HepG2 (cell line): ENCODE measurements around the gene TIRAP. TPM values are rescaled to one million over a fixed set of nuclear protein-coding genes. Genes with fewer than 3 reads are reported as not detected.
"Not testable (repeated sequence)": the region's sequence is repeated elsewhere in the genome, so short reads cannot be mapped to it uniquely, and the experiment has no call there.

Source experiments
- ATAC-seq: fragments of 200-7000 bp; cut with Tn5 transposase; 3 replicates; pipeline ENCODE4 v1.9.1; 2020; ENCODE audit warnings: mild to moderate bottlenecking, moderate library complexity
- BruUV-seq: library from RNA; stranded (reverse); fragments of 400-500 nt; replicated peaks from 2 replicates; lab custom pipeline; 2021; lab: Mats Ljungman, UMichigan
- CTCF ChIA-PET: fragments of 300-600 bp; formaldehyde crosslinking; extraction: SDS; loops from one replicate; lab custom pipeline; 2021; ENCODE audit warnings: low total read pairs, inconsistent platforms, low intra/inter-chr PET ratio; lab: Yijun Ruan, JAX
- POLR2A ChIA-PET: fragments of 350-600 bp; sonication (Branson Sonifier 250); formaldehyde crosslinking; loops from one replicate; lab custom pipeline; 2020; ENCODE audit warnings: antibody characterized with exemption, inconsistent platforms; lab: Yijun Ruan, JAX
- DNase-seq: peaks from one replicate; pipeline ENCODE4 v3.0.0-alpha.2; 2015; ENCODE audit warnings: low spot score
- FAIRE-seq: peaks from 3 replicates; lab custom pipeline; 2011; peaks lifted over from hg19 to GRCh38; lab: Jason Lieb, UNC
- H2AFZ ChIP-seq: one replicate; pipeline ENCODE4 v1.6.1; 2011; ENCODE audit warnings: low read length, inconsistent platforms
- H3K27ac ChIP-seq: fragments of 300-600 bp; 3 replicates; pipeline ENCODE4 v1.8.0; 2011; ENCODE audit warnings: mixed run types, mild to moderate bottlenecking, mixed read lengths, low read length, inconsistent platforms; ENCODE audit not compliant: insufficient read depth; ENCODE audit errors: extremely low read length
- H3K27me3 ChIP-seq, 2 experiments: fragments of 200-600 bp in 1 of 2; 2 replicates in 1 of 2; 3 replicates in 1 of 2; pipeline versions ENCODE4 v1.6.0 to v1.8.0; 2011; ENCODE audit warnings: low read length in 2 of 2, mild to moderate bottlenecking in 2 of 2, moderate library complexity in 2 of 2, inconsistent platforms in 1 of 2; ENCODE audit not compliant: insufficient read depth in 2 of 2, control insufficient read depth in 1 of 2
- H3K36me3 ChIP-seq, 2 experiments: fragments of 200-600 bp in 1 of 2; replicated peaks in 1 of 2; 2 replicates in 1 of 2; 3 replicates in 1 of 2; pipeline versions ENCODE4 v1.5.1 to v1.8.0; 2011; ENCODE audit warnings: low read length in 2 of 2, inconsistent platforms in 1 of 2; ENCODE audit not compliant: insufficient read depth in 2 of 2, control insufficient read depth in 1 of 2
- H3K4me1 ChIP-seq: 2 replicates; pipeline ENCODE4 v1.5.1; 2012; ENCODE audit warnings: low read length, inconsistent platforms; ENCODE audit not compliant: insufficient read depth
- H3K4me2 ChIP-seq: 2 replicates; pipeline ENCODE4 v1.6.0; 2011; ENCODE audit warnings: low read depth, low read length, inconsistent platforms
- H3K4me3 ChIP-seq, 3 experiments: fragments of 200-600 bp in 1 of 3; sonication (generic), shearing (Covaris generic) in 1 of 3; replicated peaks in 1 of 3; 2 replicates each; pipeline ENCODE4 v1.5.1; 2011 to 2016; ENCODE audit warnings: low read length in 3 of 3, inconsistent platforms in 2 of 3, low read depth in 2 of 3, mild to moderate bottlenecking in 2 of 3, control low read depth in 1 of 3, mixed read lengths in 1 of 3; ENCODE audit not compliant: insufficient read depth in 1 of 3
- H3K79me2 ChIP-seq: one replicate; pipeline ENCODE4 v1.6.1; 2011; ENCODE audit warnings: low read length, inconsistent platforms; ENCODE audit not compliant: insufficient read depth
- H3K9ac ChIP-seq: 2 replicates; pipeline ENCODE4 v1.6.0; 2011; ENCODE audit warnings: mild to moderate bottlenecking, low read depth, low read length, inconsistent platforms; ENCODE audit not compliant: insufficient read depth
- H3K9me3 ChIP-seq: 2 replicates; pipeline ENCODE4 v1.5.1; 2012; ENCODE audit warnings: mild to moderate bottlenecking, low read length
- H4K20me1 ChIP-seq: 2 replicates; pipeline ENCODE4 v1.6.0; 2011; ENCODE audit warnings: inconsistent platforms, mild to moderate bottlenecking, low read length, moderate library complexity; ENCODE audit not compliant: insufficient read depth
- WGBS: methylation state at CpG from one replicate; pipeline ENCODE4 v1.1.6; 2017; ENCODE audit warnings: low lambda C conversion rate; 5-methylcytosine and 5-hydroxymethylcytosine counted together
- in situ Hi-C: cut with HindIII; loops from 2 replicates; pipeline ENCODE4 v1.10.0; 2017; ENCODE audit warnings: low pct_unique_long_range_greater_than_20kb; ENCODE audit not compliant: extremely low pct_ligation_motif_present
- intact Hi-C: fragments of 100-400 bp; cut with micrococcal nuclease; formaldehyde crosslinking; loops from one replicate; pipeline ENCODE4 v1.10.0; 2022; ENCODE audit not compliant: unreplicated experiment
- polyA plus RNA-seq, 8 experiments: library from polyadenylated mRNA; depleted of rRNA in 3 of 8; stranded (reverse) in 7 of 8; unstranded in 1 of 8; fragments of >200 nt; fragmentation: Illumina TruSeq in 4 of 8; extraction: Trizol in 4 of 8; gene quantifications; 2 replicates each; pipeline versions ENCODE4 v1.2.1 to v1.2.3, GENCODE V29; 2011 to 2016; ENCODE audit warnings: low read depth in 4 of 8, missing spikeins in 1 of 8, mixed read lengths in 1 of 8; ENCODE audit not compliant: insufficient read depth in 1 of 8
- total RNA-seq, 5 experiments: library from RNA; depleted of rRNA; stranded (reverse); fragments of >200 nt; fragmentation: Illumina TruSeq; extraction: Trizol; gene quantifications; 2 replicates each; pipeline ENCODE4 v1.2.3, GENCODE V29; 2016; ENCODE audit warnings: low read depth in 1 of 5
- TF ChIP-seq, protein P1 (sequence below): sonication (generic); formaldehyde crosslinking; IDR thresholded peaks from 2 replicates; pipeline ENCODE4 v1.4.0; 2020; ENCODE audit warnings: missing genetic modification reagents

Gene TIRAP
- total and polyA plus RNA-seq, 2 of the 13 experiments (the other 11 are each of a cell fraction or from before 2014, with no cell fraction given): 5.4 to 5.7 TPM

DNA sequence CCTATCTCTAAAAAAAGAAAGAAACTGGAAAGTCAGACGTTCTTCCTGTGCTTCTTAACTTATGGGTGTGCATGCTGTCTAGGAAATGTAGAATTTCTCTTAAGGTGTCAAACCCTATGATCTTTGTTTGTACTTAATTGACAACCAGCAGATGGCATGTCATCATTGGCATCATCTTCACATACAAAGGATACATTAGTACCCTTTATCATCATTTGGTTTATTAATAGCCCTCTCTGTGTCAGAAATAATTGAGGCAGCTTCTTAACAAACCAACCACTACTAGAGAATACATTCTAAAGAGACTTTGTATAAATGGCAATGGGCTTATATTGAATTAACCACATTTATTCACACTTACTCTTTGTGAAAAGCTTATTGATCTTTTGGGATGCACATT, 28.1 kb upstream of the TIRAP start (continued):
- TF ChIP-seq, protein P1, sequence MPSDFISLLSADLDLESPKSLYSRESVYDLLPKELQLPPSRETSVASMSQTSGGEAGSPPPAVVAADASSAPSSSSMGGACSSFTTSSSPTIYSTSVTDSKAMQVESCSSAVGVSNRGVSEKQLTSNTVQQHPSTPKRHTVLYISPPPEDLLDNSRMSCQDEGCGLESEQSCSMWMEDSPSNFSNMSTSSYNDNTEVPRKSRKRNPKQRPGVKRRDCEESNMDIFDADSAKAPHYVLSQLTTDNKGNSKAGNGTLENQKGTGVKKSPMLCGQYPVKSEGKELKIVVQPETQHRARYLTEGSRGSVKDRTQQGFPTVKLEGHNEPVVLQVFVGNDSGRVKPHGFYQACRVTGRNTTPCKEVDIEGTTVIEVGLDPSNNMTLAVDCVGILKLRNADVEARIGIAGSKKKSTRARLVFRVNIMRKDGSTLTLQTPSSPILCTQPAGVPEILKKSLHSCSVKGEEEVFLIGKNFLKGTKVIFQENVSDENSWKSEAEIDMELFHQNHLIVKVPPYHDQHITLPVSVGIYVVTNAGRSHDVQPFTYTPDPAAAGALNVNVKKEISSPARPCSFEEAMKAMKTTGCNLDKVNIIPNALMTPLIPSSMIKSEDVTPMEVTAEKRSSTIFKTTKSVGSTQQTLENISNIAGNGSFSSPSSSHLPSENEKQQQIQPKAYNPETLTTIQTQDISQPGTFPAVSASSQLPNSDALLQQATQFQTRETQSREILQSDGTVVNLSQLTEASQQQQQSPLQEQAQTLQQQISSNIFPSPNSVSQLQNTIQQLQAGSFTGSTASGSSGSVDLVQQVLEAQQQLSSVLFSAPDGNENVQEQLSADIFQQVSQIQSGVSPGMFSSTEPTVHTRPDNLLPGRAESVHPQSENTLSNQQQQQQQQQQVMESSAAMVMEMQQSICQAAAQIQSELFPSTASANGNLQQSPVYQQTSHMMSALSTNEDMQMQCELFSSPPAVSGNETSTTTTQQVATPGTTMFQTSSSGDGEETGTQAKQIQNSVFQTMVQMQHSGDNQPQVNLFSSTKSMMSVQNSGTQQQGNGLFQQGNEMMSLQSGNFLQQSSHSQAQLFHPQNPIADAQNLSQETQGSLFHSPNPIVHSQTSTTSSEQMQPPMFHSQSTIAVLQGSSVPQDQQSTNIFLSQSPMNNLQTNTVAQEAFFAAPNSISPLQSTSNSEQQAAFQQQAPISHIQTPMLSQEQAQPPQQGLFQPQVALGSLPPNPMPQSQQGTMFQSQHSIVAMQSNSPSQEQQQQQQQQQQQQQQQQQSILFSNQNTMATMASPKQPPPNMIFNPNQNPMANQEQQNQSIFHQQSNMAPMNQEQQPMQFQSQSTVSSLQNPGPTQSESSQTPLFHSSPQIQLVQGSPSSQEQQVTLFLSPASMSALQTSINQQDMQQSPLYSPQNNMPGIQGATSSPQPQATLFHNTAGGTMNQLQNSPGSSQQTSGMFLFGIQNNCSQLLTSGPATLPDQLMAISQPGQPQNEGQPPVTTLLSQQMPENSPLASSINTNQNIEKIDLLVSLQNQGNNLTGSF (CRISPR knock-in tag): no peak

DNA sequence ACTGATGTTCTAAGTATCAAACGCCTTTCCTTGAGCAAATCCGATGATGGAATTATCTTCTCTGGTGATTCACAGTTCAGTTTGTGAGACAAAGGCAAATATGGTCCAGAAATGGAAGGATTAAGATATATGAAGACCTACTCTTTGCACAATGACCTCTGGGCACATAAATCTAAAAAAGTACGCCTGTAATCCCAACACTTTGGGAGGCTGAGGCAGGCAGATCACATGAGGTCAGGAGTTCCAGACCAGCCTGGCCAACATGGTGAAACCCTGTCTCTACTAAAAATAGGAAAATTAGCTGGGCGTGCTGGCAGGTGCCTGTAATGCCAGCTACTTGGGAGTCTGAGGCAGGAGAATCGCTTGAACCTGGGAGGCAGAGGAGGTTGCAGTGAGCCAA, 27.4 kb upstream of the TIRAP start:
- BruUV-seq, H3K9me3 ChIP-seq, H3K27ac ChIP-seq, H3K27me3 ChIP-seq, intact Hi-C loops, H2AFZ ChIP-seq, ATAC-seq, H3K4me1 ChIP-seq, H4K20me1 ChIP-seq, H3K9ac ChIP-seq, H3K4me3 ChIP-seq, H3K79me2 ChIP-seq, FAIRE-seq, in situ Hi-C loops, POLR2A ChIA-PET, DNase-seq, CTCF ChIA-PET, H3K4me2 ChIP-seq: not testable (repeated sequence)
- WGBS: 97% methylated on average over 5 of the region's 5 CpGs
- H3K36me3 ChIP-seq: peaks cover 3 to 30% of the 10 kb centered on the region in 2 experiments; a peak in 4 of 5 replicates
